GM21825 (cell line): ENCODE measurements around the gene EGFL8.

Experiments used
- ATAC-seq: cut with Tn5 transposase; IDR thresholded peaks from one replicate; pipeline ENCODE4 v1.9.1; 2021; ENCODE audit warnings: mild to moderate bottlenecking, moderate library complexity; ENCODE audit not compliant: unreplicated experiment

The EGFL8 gene

DNA sequence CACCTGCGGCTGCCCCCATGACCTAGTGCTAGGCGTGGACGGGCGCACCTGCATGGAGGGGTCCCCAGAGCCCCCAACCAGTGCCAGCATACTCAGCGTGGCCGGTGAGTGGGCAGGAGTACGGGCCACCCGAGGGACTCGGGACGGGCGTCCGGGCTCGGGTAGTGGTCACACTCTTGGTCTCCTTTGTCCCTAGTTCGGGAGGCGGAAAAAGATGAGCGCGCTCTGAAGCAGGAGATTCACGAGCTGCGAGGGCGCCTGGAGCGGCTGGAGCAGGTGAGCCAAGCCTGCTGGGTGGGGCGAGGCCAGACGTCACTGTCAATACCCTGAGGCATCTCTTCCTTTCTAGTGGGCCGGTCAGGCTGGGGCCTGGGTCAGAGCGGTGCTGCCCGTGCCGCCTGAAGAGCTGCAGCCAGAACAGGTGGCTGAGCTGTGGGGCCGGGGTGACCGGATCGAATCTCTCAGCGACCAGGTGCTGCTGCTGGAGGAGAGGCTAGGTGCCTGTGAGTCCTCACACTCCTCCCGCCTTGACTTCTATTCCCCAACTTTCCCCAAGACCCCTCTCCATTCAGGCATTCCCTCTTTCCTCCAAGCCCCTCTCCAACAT is 2.9 kb downstream of the EGFL8 start:
- no peak for ATAC-seq

DNA sequence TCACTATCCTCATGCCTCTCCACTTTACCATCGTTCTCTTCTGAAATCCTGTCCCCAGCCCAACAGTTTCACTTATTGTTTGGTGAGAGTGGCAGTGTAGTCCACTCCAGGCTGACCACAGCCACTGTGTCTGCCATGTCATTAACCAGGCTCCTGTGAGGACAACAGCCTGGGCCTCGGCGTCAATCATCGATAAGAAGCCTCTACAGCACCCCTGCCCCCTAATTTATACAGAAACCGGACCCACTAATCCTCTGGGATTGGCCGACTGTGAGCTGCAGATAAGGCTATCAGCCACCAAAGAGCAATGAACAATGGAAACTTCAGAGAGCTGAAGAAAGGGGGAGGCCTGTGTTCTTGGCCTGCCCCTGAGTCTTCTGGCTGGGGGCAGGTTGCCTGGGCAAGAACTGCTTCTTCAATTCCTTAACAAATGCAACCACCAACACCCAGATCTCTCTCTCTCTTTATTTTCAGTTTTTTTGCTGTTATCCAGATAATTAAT is 3.4 kb downstream of the EGFL8 start:
- no peak for ATAC-seq

DNA sequence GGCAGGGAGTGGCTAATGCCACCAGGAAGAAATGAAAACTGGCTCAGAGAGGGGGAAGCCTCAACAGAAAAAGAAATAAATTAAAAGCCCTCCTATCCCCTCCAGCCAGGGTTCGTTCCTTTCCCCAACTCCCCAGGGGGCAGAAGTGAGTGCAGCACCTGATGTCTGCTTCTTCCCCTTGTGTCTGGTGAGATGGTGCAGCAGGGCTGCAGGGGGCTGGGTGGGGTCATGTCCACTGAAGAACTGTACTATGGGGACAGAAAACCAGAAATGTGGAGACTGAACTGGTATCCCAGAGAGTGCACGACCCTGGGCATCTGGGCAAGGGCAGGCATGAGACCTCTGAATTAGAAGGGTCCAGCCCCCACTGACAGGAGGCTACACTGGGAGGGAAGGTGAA is 4.0 kb downstream of the EGFL8 start:
- no peak for ATAC-seq

DNA sequence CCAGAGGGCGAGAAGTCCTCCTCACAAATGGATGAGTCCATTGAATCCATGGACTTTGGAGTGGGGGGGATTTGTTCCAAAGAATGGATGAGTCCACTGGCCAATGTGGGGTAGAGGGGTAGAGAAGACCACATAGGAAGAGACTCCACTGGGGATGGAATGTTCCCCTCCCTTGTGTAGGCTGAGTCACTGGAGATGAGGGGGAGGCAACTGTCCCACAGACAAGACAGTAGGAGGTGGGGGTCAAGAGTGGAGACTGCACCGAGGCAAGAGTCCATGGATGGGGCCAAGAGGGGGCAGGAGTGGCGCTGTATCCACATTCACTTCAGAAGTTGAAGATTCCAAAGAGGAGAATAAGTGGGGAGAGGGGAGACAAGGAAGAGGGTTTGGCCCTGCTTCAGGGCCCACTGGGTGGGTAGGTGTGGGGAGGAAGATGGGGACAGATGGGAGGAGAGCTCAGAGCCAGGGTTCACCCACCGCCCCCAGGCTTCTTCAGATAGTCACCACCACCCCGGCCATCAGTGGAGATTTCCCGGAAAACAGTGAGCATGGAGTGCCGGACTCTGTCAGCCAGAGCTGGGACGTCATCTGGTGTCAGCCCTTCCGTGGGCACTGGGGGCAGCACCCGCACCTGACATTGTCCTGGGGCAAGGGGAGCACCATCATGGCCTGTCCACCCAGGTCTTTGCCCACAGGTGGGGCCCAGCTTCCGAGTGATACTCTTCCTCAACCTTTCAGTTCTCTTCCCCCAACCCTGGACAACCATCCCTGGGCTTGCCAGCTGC is 4.6 kb downstream of the EGFL8 start:
- ATAC-seq: no peak

DNA sequence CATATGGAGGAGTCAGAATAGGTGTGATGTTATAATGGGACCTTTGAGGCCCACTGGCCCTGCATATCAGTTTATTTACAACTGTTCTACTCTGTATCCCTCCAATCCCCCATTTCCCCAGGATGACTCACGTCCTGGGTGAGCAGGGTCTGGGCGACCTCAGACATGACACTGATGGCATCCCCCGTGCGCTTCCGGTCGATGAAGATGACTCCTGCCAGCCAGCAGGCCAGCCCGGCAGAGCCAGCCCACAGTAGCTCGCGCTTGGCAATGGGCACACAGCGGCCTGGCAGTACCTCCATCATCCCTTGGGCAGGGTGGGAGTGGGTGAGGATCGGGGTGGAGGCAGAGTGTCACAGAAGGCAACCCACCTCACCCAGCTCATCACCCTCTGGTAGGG is 5.9 kb downstream of the EGFL8 start:
- ATAC-seq: no peak

DNA sequence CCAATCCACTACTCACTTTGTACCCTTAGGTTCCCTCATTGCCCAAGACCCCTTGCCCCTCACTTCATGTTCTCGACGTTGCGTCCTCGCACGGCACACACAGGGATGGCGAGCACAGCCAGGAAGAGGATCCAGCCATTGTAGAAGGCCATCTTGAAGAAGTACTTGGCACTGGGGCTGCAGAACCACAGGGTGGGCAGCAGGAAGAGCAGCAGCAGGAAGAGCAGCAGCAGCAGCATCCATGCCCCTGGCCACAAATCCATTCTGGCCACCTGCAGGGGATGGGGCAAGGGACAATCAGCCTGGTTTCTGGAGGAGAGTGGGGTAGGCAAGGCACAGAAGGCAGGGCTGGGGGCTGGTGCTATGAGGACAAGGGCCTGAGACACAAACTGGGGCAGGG is 6.8 kb downstream of the EGFL8 start:
- ATAC-seq: no peak

DNA sequence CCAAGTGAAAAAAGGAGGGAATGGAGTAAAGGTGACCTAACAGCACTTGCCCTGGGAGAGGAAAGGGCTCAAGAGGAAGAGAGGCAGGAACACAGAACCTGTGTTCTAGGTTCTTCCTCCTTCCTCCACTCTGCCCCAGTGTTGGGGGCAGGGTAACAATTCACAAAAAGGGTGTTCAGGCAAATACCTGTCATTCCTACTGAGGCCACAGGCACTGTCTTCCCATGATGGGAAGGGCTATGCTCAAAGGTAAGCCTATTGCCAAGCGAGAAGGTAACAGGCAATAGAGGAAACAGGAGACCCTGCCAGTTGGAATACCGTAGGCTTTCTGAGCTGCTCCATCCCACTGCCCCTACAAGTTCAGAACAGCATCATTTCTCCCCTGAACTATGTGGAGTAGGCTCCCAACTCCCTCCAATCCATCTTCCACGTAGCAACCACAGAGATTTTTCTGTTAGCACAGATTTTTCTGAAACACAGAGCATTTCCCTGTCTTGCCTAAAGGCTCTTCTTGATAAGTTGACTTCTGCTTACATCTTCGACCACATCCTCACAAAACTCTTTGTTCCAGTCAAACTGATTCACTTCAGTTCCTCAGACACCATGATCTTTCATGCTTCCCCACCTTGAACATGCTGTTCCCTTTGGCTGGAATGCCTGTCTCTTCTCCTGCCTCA is 8.8 kb downstream of the EGFL8 start:
- no peak for ATAC-seq

DNA sequence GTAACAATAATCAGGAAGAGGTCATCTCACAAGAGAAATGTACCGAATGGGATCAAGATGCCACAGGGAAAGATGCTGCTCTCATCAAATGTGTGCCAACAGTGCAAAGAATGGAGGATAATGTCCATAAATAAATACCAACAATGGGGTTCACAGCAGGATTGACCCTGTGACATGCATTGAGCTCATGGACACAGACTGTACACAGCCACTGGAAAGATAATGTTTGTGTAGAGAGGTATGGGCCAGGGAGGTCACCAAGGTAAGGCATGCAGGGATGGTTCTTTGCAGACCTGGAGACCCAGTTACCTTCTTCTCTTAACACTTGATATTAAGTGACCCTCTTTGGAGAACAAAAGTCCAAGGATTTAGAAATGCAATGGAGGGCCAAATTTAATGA is 10.0 kb downstream of the EGFL8 start:
- ATAC-seq: no peak

DNA sequence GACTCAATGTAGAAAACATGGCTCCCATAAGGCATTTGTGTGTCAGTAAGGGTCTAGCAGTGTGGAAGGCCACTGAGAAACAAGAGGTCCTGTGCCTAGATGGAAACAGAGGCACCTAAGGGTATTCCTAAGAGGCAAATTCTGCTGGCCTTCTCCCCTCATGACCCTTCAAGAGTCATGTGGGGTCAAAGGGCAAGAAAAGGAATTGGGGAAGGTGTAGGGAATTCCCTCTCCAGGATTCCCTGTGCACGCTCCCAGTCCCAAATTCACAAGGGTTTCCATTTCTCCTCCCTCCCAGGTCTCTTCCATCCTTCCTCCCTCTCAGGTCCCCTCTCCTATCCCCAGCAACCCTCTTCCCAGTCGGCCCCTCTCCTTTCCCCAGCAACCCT is 10.9 kb downstream of the EGFL8 start:
- ATAC-seq: no peak

DNA sequence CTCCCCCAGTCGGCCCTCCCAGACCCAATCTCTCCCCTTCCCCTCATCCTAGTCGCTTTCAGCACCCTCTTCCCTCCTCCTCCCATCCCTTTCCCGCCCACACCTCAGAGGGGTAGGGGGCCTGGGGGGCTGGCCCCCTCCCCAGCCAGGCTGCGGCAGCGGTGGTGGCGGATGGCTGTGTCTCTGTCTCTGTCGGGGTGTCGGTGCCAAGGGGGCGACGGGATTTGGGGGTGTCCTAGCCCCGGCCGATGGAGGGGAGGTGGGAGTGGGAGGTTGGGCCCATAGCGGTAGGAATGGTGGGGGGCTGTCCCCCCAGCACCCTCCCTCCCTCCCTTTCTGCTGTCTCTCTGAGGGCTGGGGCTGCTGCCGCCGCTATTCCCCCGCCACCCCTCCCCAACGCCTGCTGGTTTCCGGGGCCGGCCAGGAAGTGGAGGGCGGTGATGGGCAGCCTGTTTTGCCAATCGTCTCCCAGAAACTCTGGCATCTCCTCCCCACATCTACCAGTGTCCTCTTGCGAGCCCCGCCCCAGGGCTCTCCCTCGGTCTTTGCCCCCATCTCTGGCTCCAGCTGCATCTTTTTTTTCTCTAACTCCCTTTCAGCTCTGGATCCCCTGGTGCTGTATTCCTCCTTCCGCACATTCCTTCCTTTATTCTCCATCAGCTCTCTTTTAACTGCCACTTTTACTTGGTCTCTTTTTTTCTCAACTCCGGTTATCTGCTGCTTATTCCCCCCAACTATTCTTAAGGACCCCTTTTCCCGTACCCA is 11.5 kb downstream of the EGFL8 start, which contains the start of gene AGPAT1:
Gene AGPAT1 (minus strand): TSS at position 374 of the 765 bp plus-strand sequence. CDS start 4,588 bp downstream, outside the sequence.
- peak; percentile 39 for ATAC-seq

DNA sequence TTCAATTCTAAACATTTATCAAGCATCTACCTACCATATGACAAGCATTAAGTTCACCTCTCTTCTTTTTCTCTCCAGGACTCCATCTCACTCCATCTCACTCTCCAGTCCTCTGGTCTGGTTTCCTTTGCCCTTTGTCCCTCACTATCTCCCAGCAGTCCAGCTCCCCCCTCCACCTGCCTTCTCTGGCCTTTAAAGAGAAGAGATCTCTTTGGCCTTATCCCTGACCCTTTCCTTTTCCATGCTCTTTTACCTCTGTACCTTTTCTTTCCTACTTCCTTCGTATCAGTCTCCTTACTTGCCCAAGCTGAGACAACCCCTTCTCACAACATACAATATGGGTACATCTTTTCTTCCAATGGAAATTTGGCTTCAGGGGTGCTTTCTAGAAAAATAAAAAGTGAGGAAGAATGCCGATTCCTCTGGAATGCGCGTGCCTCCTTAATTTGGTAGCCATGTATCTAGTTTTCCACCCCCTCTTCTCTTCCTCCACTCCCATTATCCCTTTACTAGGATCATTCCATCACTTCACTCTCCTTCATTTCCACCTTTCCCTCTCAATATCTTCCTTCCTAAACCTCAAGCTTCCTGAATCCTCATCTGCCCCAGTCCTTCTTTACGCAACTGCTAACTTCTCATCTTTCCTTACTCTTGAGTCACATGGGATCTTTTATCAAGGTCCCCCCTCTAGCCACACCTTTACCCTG is 12.2 kb downstream of the EGFL8 start:
- no peak for ATAC-seq

DNA sequence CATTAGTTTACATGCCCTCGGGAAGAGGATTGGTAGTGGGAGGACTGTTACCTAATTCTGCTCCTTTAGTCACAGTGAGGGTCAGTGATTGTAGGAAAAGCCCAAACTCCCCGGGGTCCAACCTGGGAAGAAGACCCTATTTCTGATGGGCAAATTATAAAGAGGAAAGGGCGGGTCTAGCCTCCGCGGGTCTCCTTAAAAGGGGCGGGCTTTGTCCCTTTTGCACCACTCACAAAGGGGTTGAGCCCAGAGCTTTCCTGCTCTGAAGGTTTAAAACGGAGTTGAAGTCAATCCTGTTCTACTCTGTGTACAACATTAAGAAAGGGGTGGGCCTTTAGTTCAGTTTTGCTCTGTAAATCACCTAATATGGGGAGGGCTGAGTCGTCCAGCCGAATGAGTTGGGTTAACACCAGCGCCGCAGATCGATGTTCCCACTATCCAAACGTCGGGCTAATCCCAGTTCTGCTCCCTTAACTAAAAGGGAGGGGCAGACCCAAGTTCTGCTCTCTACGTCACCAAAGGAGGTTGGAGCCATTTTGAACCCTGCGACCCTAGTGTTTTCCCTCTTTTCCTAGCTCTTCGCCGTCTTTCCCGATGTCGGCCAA is 12.9 kb downstream of the EGFL8 start:
- peak; percentile 0 for ATAC-seq

DNA sequence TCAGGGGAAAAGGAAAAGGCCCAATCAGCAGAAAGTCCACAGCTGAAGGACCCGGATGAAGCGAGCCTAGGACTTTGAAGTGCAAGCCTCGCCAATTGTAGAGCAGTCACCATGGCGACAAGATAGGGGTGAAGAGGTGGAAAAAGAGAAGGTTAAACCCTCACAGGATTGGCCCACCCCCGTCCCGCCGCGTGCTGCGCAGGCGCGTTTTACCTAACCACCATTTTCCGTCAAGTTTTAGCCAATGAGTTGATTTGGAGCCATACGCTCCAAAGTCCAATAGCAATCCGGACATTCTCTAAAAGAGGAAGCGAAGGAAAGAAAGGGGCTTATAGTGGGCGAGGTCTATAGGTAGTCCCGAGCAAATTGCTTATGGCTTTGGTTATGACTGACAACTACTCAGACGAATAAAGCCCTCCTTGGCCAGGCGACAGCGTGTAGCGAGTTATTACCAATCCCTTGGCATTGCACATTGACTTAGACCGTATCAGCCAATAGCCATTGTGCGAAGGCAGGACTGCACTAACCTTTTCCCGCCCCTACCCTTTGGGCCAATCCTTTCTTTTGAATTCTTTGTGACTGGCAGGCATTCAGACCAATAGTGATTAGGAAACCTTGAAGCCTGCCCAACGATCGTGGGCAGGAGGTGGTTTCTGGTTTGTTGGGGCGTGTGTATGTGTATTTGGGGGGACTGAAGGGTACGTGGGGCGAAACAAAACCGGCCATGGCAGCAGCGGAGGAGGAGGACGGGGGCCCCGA is 13.6 kb downstream of the EGFL8 start, which contains the start of gene RNF5:
Gene RNF5 (plus strand): TSS at position 618 of the 759 bp plus-strand sequence. CDS start 107 bp downstream, at position 725.
- peak; percentile 80 for ATAC-seq

DNA sequence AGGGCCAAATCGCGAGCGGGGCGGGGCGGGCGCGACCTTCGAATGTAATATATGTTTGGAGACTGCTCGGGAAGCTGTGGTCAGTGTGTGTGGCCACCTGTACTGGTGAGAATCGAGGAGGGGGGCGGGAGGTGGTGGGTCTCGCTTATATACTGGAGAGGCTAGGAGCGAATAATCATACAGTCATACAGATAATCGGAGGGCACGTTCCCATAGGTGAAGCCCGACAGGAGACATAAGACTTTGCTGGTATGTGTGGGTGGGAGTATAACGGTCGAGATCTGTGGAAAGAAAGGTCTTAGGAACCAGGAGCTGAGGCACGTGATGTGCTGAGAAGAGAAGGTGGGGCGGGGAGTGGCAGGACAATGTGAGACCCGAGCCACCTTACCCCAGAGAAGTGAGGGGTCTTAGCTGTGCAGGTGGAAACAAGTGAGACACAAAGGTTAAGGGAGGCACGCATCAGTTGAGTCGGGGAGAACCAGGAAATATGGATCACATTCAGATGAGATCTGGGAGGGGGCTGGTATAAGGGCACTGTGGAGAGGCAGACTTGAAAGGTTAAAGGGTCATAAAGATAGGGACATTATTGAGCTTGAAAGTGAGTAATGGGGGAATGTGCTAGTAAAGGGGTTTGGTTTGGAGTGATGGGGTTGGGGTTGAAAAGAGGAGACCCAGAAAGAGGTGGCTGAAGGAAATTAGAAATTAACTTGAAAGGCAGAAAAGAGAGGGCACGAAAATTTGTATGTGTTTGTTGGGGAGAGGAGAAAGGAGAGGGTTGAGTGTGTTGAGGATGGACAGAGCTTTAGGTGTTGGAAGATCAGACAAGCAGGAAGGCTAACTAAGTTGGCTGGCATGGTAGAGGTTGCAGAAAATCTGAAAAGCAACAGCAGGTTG is 14.4 kb downstream of the EGFL8 start:
- no peak for ATAC-seq

DNA sequence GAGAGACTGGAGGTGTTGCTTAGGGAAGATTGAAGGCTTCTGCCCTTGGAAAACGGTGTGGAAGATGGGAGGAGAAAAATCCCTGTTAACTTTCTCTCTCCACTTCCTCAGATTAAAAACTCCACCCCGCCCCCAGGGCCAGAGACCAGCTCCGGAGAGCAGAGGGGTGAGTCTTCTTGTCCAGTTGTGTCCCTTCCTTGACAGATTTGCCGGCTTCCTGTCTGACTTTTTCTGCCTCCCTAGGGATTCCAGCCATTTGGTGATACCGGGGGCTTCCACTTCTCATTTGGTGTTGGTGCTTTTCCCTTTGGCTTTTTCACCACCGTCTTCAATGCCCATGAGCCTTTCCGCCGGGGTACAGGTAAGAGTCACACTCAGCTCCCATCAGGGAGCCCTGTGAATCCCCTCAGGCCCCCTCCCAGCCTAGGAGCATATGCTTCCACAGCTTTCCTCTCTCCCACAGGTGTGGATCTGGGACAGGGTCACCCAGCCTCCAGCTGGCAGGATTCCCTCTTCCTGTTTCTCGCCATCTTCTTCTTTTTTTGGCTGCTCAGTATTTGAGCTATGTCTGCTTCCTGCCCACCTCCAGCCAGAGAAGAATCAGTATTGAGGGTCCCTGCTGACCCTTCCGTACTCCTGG is 15.5 kb downstream of the EGFL8 start:
- no peak for ATAC-seq

DNA sequence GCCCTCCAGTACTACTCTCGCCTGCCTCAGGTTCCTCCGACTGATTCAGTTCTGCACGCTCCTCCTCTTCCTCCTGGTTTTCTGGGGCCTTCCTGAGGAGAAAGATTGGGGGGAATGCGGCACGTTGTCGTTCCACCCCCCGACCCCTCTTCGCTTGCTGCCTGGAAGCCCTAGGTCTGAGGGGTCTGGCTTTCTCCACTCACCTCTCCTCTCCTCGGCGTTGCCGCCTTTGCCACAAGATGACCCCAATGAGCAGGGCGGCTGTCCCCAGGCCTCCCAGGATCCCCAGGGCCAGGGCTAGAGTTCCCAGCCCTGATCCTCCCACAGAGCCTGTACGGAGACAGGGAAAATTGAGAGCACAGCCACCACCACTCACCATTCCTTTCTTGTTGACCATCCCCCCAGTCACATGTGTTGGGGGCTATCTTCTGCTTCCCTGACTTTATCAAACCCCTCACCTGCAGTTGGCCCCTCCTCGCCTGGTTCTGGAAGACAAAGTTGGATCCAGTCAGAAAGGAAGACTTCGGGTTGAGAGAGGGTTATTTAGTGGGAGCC is 16.8 kb downstream of the EGFL8 start:
- no peak for ATAC-seq

DNA sequence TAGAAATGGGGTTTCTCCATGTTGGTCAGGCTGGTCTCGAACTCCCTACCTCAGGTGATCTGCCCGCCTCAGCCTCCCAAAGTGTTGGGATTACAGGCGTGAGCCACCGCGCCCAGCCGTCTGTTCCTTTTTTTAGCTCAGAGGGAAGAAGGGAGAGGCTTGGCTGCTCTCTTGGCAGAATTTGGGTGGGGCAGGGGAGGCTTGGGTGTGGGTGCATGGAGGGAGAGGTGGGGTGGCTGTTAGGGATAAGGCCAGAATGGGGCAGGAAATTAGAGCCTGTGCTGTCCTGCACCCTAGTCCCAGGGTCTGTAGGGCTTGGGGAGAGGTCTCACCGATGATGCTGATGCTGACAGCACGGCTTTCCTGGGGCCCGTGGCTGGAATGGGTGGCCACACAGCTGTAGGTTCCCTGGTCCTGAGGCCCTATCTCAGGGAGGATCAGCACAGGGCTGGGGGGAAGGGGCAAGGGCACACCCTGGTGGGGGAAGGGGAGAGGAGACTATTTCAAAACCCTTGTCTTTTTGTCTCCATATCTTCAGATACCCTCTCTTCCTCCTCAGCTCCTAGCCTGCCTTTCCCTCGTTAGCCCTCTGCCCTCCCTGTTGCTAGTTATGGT is 17.6 kb downstream of the EGFL8 start:
- no peak for ATAC-seq
